ENCODE measurements around the gene CBFB.

Gene CBFB

DNA sequence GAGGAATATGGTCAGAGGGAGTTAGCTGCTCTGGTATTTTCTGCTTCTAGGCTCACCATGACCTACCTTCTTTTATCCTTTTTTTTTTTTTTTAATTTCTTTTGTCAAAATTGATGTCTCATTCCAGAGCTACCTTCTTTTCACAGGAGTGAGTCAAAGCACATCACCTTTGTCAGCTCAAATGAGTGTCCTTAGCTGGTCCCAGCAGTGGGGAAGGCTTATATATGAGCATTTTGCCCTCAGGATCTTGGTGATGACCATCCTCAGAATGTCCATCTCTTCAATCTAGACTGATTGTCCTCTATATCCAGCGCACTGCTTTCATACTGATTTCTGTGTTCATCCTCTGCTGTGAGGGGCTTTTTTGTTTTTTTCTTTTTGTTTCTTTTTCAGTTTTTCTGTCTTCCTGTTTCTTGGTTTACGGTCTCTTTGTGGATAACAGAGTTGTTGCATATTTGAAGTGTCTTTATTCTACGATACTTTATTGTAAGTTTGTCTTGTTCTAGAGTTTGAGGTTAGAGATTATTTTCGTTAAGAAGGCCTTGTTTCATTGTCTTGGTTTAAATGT, 24.9 kb downstream of the CBFB start:
- TF ChIP-seq, protein P1, sequence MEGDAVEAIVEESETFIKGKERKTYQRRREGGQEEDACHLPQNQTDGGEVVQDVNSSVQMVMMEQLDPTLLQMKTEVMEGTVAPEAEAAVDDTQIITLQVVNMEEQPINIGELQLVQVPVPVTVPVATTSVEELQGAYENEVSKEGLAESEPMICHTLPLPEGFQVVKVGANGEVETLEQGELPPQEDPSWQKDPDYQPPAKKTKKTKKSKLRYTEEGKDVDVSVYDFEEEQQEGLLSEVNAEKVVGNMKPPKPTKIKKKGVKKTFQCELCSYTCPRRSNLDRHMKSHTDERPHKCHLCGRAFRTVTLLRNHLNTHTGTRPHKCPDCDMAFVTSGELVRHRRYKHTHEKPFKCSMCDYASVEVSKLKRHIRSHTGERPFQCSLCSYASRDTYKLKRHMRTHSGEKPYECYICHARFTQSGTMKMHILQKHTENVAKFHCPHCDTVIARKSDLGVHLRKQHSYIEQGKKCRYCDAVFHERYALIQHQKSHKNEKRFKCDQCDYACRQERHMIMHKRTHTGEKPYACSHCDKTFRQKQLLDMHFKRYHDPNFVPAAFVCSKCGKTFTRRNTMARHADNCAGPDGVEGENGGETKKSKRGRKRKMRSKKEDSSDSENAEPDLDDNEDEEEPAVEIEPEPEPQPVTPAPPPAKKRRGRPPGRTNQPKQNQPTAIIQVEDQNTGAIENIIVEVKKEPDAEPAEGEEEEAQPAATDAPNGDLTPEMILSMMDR (IDR thresholded peaks at IDR 0.05; ENCODE audit: low read depth, low read length), result no peak
- no peak for DNase-seq (ENCODE audit: low read depth, low spot score)
- in situ Hi-C loops (cut with HindIII; ENCODE audit: low sequenced_read_pairs), result no loop called here
- no peak overlapping the region for H3K4me3 ChIP-seq (ENCODE audit: low read depth, low read length)

- no peak for DNase-seq (ENCODE audit: low read depth, low spot score)
- TF ChIP-seq, protein P1 (IDR thresholded peaks at IDR 0.05; ENCODE audit: low read depth, low read length), result no peak
- no peak overlapping the region for H3K4me3 ChIP-seq (ENCODE audit: low read depth, low read length)
- in situ Hi-C loops (cut with HindIII; ENCODE audit: low sequenced_read_pairs), result no loop called here
Observed at GRCh38 chr16:67054901-67055300, 26.0 kb downstream of the CBFB start.

DNA sequence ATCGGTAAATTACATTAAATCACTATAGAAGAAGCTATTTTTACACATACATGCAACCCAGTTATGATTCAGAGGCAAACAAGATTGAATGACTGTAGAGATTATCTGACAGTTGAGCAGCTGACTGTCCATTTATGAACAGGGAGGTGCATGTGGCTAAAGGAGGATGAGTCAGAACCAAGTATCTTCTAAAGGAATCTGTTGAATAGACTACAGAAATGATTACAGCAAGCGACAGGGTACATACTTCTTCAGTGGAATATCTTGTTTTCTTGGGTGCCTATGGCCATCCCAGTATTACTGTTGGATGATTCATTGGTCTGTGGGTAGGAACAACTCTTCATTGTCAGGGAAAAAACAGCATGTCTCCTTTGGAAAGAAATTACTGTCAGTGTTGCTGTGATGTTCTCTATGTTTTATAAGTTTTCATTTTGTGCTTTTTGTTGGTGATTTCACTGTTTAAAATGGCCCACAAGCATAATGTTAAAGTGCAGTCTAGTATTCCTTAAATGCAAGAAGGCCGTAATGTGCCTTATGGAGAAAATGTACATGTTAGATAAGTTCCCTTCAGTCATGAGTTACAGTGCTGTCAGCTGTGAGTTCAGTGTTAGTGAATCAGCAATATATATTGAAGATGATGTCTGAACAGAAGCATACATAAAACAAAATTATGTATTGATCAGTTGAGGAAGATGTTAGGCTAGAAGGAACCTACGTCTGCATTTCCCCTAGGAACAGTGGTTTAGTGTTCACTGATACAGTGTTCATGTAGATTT, 27.0 kb downstream of the CBFB start:
- H3K4me3 ChIP-seq (ENCODE audit: low read depth, low read length), result no peak overlapping the region
- TF ChIP-seq, protein P1 (IDR thresholded peaks at IDR 0.05; ENCODE audit: low read depth, low read length), result no peak
- DNase-seq (ENCODE audit: low read depth, low spot score), result peak; percentile 92

GRCh38 chr16:67063008-67063407, 34.1 kb downstream of the CBFB start:
- in situ Hi-C loops (cut with HindIII; ENCODE audit: low sequenced_read_pairs), result no loop called here
- no peak for DNase-seq (ENCODE audit: low read depth, low spot score)
- TF ChIP-seq, protein P1 (IDR thresholded peaks at IDR 0.05; ENCODE audit: low read depth, low read length), result no peak
- H3K4me3 ChIP-seq (ENCODE audit: low read depth, low read length), result no peak overlapping the region

More for the DNA sequence above, 27.0 kb downstream of the CBFB start:
- in situ Hi-C loops (cut with HindIII; ENCODE audit: low sequenced_read_pairs), result no loop called here

DNA sequence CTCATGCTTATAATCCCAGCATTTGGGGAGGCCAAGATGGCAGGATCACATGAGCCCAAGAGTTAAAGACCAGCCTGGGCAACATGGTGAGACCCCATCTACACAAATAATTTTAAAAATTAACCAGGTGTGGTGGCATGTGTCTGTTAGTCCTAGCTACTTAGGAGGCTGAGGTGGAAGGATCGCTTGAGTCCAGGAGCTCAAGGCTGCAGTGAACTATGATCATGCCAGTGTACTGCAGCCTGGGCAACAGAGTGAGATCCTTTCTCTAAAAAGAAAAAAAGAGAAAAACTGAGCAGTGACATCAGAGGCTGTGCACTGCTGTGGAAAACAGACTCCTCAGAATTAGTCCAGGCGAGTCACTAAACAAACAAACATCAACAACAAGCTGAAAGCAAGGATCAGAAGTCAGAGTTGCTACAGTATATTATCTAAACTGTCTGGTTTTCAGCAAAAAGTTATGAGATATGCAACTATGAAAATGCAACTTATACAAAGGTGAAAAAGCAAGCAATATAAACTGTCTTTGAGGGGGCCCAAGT, 39.3 kb downstream of the CBFB start:
- TF ChIP-seq, protein P1 (IDR thresholded peaks at IDR 0.05; ENCODE audit: low read depth, low read length), result no peak
- no peak overlapping the region for H3K4me3 ChIP-seq (ENCODE audit: low read depth, low read length)
- in situ Hi-C loops (cut with HindIII; ENCODE audit: low sequenced_read_pairs), result no loop called here
- no peak for DNase-seq (ENCODE audit: low read depth, low spot score)

DNA sequence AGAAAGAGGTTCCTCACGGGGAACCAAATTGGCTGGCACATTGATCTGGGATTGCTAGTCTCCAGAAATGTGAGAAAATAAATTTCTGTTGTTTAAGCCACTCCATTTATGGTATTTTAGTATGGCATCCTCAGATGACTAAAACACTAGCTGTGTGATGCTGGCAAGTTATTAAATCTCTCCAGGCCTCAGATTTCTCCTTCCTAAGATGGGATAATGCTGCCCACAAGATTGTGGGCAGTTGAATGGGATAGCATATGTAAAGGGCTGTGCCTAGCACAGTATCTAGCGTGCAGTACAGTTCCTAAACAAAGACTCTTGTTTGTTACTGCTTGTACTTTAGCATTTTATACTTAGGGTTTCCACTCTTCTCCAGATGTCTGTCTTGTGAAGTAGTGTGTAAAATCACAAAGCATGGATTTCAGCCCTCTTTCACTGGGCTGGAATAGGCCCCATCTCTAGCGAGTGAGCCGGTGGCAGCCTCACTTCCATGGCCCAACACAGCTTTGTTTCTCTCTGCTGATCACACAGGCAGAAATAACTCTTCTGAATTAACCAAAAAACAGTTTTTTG, 42.6 kb downstream of the CBFB start:
- no peak overlapping the region for H3K4me3 ChIP-seq (ENCODE audit: low read depth, low read length)
- in situ Hi-C loops (cut with HindIII; ENCODE audit: low sequenced_read_pairs), result no loop called here
- TF ChIP-seq, protein P1 (IDR thresholded peaks at IDR 0.05; ENCODE audit: low read depth, low read length), result no peak
- DNase-seq (ENCODE audit: low read depth, low spot score), result peak; percentile 12
